HUES48 (cell line): ENCODE results near the gene OR56A3.

Experiments
- H3K27ac ChIP-seq: one replicate; pipeline ENCODE4 v1.7.0; 2013; ENCODE audit warnings: low read depth, low read length, inconsistent platforms
- H3K27me3 ChIP-seq: 2 replicates; pipeline ENCODE4 v1.6.1; 2013; ENCODE audit warnings: mild to moderate bottlenecking, low read length; ENCODE audit not compliant: control insufficient read depth, insufficient read depth
- H3K36me3 ChIP-seq: 2 replicates; pipeline ENCODE4 v1.6.1; 2013; ENCODE audit warnings: low read length; ENCODE audit not compliant: control insufficient read depth, insufficient read depth
- H3K4me1 ChIP-seq: 2 replicates; pipeline ENCODE4 v1.6.1; 2013; ENCODE audit warnings: mild to moderate bottlenecking, low read length; ENCODE audit not compliant: control insufficient read depth, insufficient read depth
- H3K4me3 ChIP-seq: 2 replicates; pipeline ENCODE4 v1.5.1; 2013; ENCODE audit warnings: mild to moderate bottlenecking, low read depth, low read length
- H3K9ac ChIP-seq: 2 replicates; pipeline ENCODE4 v1.6.1; 2013; ENCODE audit warnings: mild to moderate bottlenecking, low read depth, low read length, moderate library complexity
- H3K9me3 ChIP-seq: 2 replicates; pipeline ENCODE4 v1.6.1; 2013; ENCODE audit warnings: low read length; ENCODE audit not compliant: control insufficient read depth, insufficient read depth

OR56A3 gene, protein sequence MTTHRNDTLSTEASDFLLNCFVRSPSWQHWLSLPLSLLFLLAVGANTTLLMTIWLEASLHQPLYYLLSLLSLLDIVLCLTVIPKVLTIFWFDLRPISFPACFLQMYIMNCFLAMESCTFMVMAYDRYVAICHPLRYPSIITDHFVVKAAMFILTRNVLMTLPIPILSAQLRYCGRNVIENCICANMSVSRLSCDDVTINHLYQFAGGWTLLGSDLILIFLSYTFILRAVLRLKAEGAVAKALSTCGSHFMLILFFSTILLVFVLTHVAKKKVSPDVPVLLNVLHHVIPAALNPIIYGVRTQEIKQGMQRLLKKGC

DNA sequence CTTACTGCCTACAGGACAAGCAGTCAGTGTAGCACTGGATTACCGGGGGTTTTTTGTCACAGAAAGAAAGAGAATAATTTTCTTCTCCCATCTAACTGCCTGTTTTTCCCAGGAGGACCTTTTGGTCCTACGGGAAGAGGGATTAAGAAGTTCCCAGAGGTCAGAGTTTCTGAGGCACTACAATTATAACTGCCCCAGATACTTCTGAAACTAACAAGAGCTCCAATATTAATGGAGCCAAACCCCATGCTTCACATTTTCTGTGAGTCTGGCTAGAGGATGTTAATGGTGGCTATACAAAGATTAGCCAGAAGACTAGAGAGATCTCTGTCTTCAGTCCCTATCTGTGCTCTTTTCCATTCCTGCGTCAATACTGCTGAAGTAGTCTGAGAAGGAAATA is at the start of gene OR56A3:
Gene OR56A3, plus strand, starts transcription at position 301 of the 400 bp plus-strand sequence. CDS start 5,096 bp downstream, outside the sequence.
- Histone ChIP-seq H3K27ac (no peak within 1 kb of the TSS), H3K27me3 (no peaks in the 10 kb centered on the region), H3K9ac (no peak within 1 kb of the TSS)

DNA sequence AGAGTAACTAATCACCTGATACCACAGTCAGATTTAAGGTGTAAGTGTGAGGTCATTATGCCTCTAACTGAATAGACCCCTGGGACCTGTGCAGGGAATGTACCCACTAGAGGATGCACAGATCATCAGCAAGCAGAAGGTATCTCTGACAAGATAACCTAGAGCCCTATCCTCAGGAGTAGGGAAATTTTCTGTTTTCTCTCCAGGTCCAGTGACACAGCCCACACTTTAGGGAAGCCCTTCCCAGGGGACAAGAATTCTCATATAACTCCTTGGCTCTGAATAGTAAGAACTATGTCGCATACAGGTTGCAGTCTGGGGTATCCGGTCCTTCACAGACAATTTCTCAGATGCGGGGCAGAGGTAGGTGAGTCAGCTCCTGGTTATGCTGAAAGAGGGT is 49.1 kb upstream of the OR56A3 start, which contains the start of gene OR52E5:
Gene OR52E5, plus strand, starts transcription at position 301 of the 400 bp plus-strand sequence. CDS start 7,569 bp downstream, outside the sequence.
- H3K4me1 ChIP-seq = 0 out of 2 replicates have a peak, but pooled peaks cover 1% of the 10 kb centered on the region
- H3K9me3 ChIP-seq = no peaks in the 10 kb centered on the region
- H3K27me3 ChIP-seq = no peaks in the 10 kb centered on the region
- no peak within 1 kb of the TSS for H3K9ac ChIP-seq
- H3K36me3 ChIP-seq = no peaks in the 10 kb centered on the region
- no peak within 1 kb of the TSS for H3K27ac ChIP-seq
- H3K4me3 ChIP-seq = no peak within 1 kb of the TSS

More for the DNA sequence above, at the start of gene OR56A3:
- peaks cover 10% of the 10 kb centered on the region for H3K9me3 ChIP-seq
- no peaks in the 10 kb centered on the region for H3K4me1 ChIP-seq
- no peaks in the 10 kb centered on the region for H3K36me3 ChIP-seq
- H3K4me3 ChIP-seq = no peak within 1 kb of the TSS

DNA sequence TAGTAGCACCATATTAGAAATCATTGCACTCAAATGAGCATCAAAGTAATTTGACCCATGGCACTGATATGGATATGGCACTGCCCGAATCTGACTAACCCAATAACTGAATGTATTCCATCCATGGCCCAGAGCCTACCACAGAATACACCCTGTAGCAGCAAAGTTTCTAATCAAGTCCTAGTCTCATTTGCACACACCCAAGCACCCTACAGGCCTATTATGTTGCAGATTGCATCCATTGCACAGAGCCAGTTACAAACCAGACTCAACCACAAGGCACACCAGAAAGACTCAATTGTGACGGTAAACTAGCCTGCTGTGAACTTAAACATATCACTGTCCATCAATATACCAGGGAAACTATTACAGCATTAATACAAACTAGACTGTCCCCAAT is 42.5 kb upstream of the OR56A3 start:
- no peaks in the 10 kb centered on the region for H3K27me3 ChIP-seq
- no peak overlapping the region for H3K4me3 ChIP-seq
- no peaks in the 10 kb centered on the region for H3K9me3 ChIP-seq
- peaks cover 7% of the 10 kb centered on the region; the same call in 1 of the 2 replicates for H3K4me1 ChIP-seq
- H3K27ac ChIP-seq = no peak overlapping the region
- no peak overlapping the region for H3K9ac ChIP-seq
- no peaks in the 10 kb centered on the region for H3K36me3 ChIP-seq

DNA sequence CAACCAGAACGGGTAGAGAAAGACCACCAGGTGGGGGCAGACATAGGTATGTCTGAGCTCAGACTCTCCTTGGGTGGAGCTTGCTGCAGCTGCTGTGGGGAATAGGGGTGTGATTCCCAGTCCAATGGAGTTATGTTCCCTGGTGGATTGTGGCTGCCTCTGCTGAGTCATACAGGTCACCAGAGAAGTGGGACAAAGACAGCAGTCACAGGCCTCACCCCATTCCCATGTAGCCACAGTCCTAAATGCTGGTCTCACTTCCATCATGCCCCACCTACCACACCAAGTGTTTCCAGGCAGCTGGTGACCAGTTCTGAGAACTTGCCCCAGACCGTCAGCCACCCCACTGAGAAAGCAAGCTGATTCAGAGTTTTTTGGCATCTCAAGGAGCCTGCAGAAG is 31.5 kb upstream of the OR56A3 start:
- H3K4me1 ChIP-seq = no peaks in the 10 kb centered on the region
- no peaks in the 10 kb centered on the region for H3K36me3 ChIP-seq
- H3K9me3 ChIP-seq = peaks cover 13% of the 10 kb centered on the region
- no peak overlapping the region for H3K4me3 ChIP-seq
- H3K27ac ChIP-seq = no peak overlapping the region
- no peaks in the 10 kb centered on the region for H3K27me3 ChIP-seq
- H3K9ac ChIP-seq = no peak overlapping the region

DNA sequence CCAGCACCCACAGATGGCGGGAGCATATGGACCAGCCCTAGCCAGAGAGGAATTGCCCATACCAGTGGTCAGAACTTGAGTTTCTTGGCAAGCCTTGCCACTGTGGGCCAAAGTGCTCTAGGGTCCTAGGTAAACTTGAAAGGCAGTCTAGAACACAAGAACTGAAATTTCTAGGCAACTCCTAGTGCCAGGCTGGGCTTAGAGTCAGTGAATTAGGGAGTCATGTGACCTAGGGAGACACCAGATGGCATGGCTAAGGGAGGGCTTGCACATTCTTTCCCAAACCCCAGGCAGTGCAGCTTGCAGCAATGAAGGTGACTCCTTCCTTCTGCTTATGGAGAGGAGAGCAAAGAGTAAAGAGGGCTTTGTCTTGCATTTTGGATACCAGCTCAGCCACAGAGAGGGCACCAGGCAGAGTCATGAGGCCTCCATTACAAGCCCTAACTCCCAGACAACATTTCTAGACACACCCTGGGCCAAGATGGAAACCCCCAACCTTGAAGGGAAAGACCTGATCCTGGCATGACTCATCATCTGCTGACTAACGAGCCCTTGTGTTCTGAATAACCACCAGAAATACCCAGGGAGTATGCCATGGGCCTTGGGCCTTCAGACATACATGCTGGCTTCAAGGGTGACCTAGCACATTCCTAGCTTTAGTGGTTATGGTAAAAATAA is 19.2 kb upstream of the OR56A3 start:
- Histone ChIP-seq H3K36me3 (no peaks in the 10 kb centered on the region), H3K9me3 (peaks cover 8% of the 10 kb centered on the region), H3K27me3 (no peaks in the 10 kb centered on the region), H3K4me3 (no peak overlapping the region), H3K9ac (no peak overlapping the region), H3K4me1 (no peaks in the 10 kb centered on the region), H3K27ac (no peak overlapping the region)

DNA sequence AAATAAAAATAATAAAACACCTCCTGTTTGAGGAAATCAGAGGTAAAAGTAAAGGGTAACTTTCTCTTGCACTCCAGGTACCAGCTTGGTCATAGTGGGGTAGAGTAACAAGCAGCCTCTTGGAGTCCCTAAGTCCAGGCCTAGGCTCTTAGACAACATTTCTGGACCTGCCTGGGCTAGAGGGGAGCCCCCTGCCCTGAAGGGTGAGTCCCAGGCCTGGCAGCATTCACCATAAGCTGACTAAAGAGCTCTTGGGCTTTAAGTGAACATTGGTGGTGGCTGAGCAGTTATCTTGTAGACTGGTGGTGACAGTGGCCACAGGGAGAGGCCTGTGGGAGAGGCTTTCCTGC is 18.6 kb upstream of the OR56A3 start:
- H3K4me3 ChIP-seq = no peak overlapping the region
- peaks cover 11% of the 10 kb centered on the region for H3K9me3 ChIP-seq
- H3K4me1 ChIP-seq = no peaks in the 10 kb centered on the region
- no peaks in the 10 kb centered on the region for H3K27me3 ChIP-seq
- no peak overlapping the region for H3K27ac ChIP-seq
- no peaks in the 10 kb centered on the region for H3K36me3 ChIP-seq
- no peak overlapping the region for H3K9ac ChIP-seq

DNA sequence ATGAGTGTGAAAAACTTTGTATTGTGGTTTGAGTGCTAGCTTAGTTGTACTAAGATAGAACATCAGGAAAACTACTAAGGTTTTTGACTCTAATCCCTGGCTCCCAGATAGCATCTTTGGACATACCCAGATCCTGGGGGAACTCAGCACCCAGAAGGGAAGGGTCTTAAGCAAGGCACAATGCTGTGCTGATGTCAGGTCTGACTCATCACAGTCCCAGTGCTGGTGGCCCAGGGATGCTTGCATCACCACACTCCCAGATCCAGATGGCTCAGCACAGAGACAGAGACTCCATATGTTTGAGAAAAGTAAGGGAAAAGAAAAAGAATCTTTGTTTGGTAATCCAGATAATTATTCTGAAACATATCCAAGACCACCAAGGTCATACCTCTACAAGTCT is 18.3 kb upstream of the OR56A3 start:
- H3K4me3 ChIP-seq = no peak overlapping the region
- no peaks in the 10 kb centered on the region for H3K4me1 ChIP-seq
- no peak overlapping the region for H3K9ac ChIP-seq
- H3K27me3 ChIP-seq = no peaks in the 10 kb centered on the region
- no peaks in the 10 kb centered on the region for H3K36me3 ChIP-seq
- no peak overlapping the region for H3K27ac ChIP-seq
- H3K9me3 ChIP-seq = peaks cover 10% of the 10 kb centered on the region

DNA sequence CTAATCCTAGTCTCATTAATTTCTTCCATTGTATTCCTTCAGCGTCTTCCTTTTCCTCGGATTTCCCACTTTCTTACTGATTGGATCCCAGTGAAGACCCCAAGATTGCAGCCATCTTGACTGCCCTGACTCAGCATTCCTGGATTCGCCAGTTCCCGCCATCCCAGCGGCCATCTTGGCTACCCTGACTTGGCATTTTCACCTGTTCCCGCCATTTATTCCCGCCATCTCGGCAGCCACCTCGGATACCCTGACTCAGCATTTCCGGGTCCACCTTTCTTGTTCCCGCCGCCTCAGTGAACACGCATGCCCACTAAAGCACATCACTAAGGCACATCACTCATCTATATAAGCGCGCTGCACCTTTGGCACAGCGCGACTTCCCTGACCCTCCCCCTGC is 13.8 kb upstream of the OR56A3 start:
- Histone ChIP-seq H3K4me1 (no peaks in the 10 kb centered on the region), H3K36me3 (no peaks in the 10 kb centered on the region), H3K27me3 (no peaks in the 10 kb centered on the region)

DNA sequence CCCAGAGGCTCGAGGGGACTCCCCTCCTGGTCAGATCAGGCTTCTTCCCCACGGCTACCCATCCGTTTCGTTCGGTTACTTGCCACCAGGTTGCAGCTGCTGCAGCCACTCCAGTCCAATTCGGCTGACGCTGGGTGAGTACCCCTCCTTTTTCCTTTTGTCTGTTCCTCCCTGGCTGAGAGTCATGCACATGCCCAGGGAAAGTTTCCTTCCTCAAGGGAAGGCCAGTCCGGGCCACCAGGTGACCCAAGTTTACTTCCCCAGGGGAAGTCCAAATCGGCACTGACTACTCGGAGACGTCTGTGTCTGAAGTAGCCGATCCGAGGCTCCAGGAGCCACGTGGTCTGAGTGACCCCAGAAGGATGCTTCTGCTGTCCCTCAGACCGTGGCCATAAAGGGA is 13.2 kb upstream of the OR56A3 start:
- Histone ChIP-seq H3K27me3 (no peaks in the 10 kb centered on the region), H3K27ac (no peak overlapping the region), H3K4me1 (no peaks in the 10 kb centered on the region), H3K9ac (no peak overlapping the region), H3K4me3 (no peak overlapping the region), H3K36me3 (no peaks in the 10 kb centered on the region), H3K9me3 (peaks cover 20% of the 10 kb centered on the region)

More for the DNA sequence above, 13.8 kb upstream of the OR56A3 start:
- Histone ChIP-seq H3K9ac (no peak overlapping the region), H3K27ac (no peak overlapping the region), H3K9me3 (peaks cover 20% of the 10 kb centered on the region), H3K4me3 (no peak overlapping the region)

DNA sequence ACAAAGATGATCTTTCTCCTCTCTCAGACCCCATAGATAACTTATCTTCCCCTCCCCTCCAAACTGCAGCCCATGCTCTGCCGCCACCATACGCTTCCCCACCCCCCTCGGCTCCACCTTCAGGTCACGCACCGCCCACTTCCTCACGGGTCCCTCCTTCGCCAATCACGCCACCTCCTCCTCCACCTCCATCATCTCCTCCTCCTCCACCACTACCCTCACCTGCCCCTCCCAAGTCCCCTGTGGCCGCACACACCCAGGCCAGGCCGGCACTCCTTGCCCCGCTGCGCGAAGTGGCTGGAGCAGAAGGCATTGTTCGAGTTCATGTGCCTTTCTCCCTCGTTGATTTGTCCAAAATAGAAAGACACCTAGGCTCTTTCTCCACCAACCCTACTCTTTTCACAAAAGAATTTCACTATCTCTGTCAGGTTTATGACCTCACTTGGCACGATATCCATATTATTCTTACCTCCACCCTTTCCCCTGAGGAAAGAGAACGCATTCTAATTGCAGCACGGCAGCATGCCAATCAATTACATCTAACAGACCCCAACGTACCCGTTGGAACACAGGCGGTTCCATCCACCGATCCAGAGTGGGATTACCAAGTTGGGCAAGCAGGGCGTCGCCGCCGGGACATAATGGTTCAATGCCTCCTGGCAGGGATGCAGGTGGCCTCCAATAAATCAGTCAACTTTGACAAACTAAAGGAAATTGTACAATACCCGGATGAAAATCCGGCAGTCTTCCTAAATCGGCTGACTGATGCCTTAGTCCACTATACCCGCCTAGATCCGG is 12.3 kb upstream of the OR56A3 start:
- Histone ChIP-seq H3K27me3 (no peaks in the 10 kb centered on the region), H3K9ac (no peak overlapping the region)

DNA sequence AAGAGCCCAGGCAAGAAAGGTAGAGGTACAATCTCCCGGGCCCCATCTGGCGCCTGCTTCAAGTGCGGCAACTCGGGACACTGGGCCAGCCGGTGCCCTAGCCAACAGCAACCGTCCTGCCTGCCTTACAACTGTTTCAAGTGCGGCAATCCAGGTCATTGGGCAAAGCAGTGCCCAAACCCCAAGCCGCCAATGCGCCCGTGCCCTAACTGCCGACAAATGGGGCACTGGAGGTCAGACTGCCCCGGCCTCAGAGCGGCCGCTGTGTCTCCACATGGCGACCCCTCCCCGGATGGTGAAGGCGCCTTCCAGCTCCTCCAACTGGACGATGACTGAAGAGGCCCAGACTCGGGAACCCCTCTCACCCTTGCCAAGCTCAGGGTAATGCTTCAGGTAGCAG is 11.4 kb upstream of the OR56A3 start:
- peaks cover 20% of the 10 kb centered on the region for H3K9me3 ChIP-seq

More for the DNA sequence above, 12.3 kb upstream of the OR56A3 start:
- H3K4me1 ChIP-seq = no peaks in the 10 kb centered on the region
- H3K27ac ChIP-seq = no peak overlapping the region
- H3K4me3 ChIP-seq = no peak overlapping the region
- H3K9me3 ChIP-seq = peaks cover 20% of the 10 kb centered on the region
- no peaks in the 10 kb centered on the region for H3K36me3 ChIP-seq

More for the DNA sequence above, 11.4 kb upstream of the OR56A3 start:
- no peak overlapping the region for H3K4me3 ChIP-seq
- H3K4me1 ChIP-seq = no peaks in the 10 kb centered on the region
- H3K27me3 ChIP-seq = no peaks in the 10 kb centered on the region
- H3K27ac ChIP-seq = no peak overlapping the region
- H3K36me3 ChIP-seq = no peaks in the 10 kb centered on the region
- H3K9ac ChIP-seq = no peak overlapping the region
